Measurements from ENCODE around the gene RFLNA.

Gene RFLNA

DNA sequence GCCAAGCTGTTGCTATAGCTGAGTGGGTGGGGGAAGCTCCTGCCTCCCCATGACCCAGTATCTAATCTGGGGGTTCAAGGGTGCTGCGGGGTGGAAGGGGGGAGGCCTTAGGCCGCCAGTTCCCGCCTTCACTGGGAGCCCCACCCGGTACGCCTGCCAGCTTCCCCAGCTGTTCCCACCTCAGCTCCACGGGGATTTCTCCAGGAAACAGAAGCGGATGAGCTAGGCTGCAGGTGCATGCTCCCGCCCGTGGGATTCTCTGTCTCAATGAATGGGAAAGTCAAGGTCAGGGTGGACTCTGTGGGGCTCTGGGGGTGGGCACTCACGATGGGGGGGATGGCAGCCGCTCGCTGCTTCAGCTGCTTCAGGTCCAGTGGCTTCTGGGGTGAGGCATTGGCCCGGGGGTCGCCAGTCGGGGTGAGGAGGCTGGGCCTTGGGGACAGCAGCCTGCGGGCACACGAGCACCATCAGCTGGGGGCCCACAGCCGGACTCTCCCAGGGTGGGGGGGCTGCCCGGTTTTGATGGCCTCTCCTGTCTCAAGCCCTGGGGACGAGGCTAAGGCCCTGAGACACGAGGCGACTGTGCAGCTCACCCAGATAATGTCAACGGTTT, 68.6 kb downstream of the RFLNA start:
- no peak for DNase-seq

DNA sequence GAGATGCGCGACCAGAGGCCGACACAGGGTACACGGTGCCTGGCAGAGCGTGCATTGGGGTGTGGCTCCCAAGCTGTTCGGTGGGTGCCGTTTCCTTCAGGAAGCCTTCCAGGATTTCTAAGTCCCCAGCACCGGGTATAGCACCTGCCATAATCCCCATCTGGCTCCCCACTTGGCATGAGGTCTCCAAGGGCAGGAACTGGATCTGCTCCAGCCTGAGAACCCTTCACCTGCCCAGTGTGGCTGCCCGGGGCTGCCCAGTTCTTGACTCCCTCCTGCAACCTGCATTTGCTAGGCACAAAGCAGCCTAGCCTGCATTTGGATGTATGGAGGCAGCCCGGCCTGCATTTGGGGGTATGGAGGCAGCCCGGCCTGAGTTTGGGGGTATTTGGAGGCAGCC, 69.7 kb downstream of the RFLNA start:
- no peak for DNase-seq

Data from MV-4-11 (cell line).